GM19372 (cell line): ENCODE data around the gene FYN.
"Not testable (repeated sequence)": the region's sequence is repeated elsewhere in the genome, so short reads cannot be mapped to it uniquely, and the experiment has no call there.

Source experiments
- ATAC-seq: cut with Tn5 transposase; IDR thresholded peaks from one replicate; pipeline ENCODE4 v1.9.1; 2021; ENCODE audit warnings: mild to moderate bottlenecking, low read depth, moderate library complexity; ENCODE audit not compliant: unreplicated experiment

FYN gene

GRCh38 chr6:111692327-111693164, 180.7 kb downstream of the FYN start:
- no peak for ATAC-seq

- ATAC-seq, result no peak
Observed at GRCh38 chr6:111691345-111692225, 181.7 kb downstream of the FYN start.

GRCh38 chr6:111689946-111690345, 183.3 kb downstream of the FYN start:
- ATAC-seq, result no peak

- ATAC-seq, result no peak
Observed at GRCh38 chr6:111689419-111689818, 183.8 kb downstream of the FYN start.

- no peak for ATAC-seq
Observed at GRCh38 chr6:111688331-111688730, 184.9 kb downstream of the FYN start.

- no peak for ATAC-seq
Observed at GRCh38 chr6:111687652-111688051, 185.6 kb downstream of the FYN start.

GRCh38 chr6:111686932-111687266, 186.4 kb downstream of the FYN start:
- ATAC-seq, result no peak

GRCh38 chr6:111686249-111686931, 186.9 kb downstream of the FYN start:
- no peak for ATAC-seq

GRCh38 chr6:111685526-111685925, 187.7 kb downstream of the FYN start:
- no peak for ATAC-seq

- ATAC-seq, result no peak
Observed at GRCh38 chr6:111685058-111685457, 188.2 kb downstream of the FYN start.

GRCh38 chr6:111683749-111684267, 189.4 kb downstream of the FYN start:
- ATAC-seq, result no peak

GRCh38 chr6:111683157-111683556, 190.1 kb downstream of the FYN start:
- ATAC-seq, result no peak

GRCh38 chr6:111681860-111682259, 191.4 kb downstream of the FYN start:
- ATAC-seq, result no peak

GRCh38 chr6:111680811-111681609, 192.2 kb downstream of the FYN start:
- not testable (repeated sequence) for ATAC-seq

- no peak for ATAC-seq
Observed at GRCh38 chr6:111680015-111680712, 193.1 kb downstream of the FYN start.

- ATAC-seq, result no peak
Observed at GRCh38 chr6:111679126-111679858, 194.0 kb downstream of the FYN start.

- no peak for ATAC-seq
Observed at GRCh38 chr6:111677249-111677990, 195.8 kb downstream of the FYN start.

GRCh38 chr6:111676383-111676782, 196.9 kb downstream of the FYN start:
- ATAC-seq, result no peak
